Liver (tissue), 9 donors: ENCODE measurements around the gene SMIM14. TPM values are rescaled to one million over a fixed set of nuclear protein-coding genes. Genes with fewer than 3 reads are reported as not detected.

Experiments
- DNase-seq: peaks from one replicate; pipeline ENCODE4 v3.0.0-alpha.2; 2017; ENCODE audit warnings: low spot score
- H3K27ac ChIP-seq, 2 donors: one replicate each; pipeline ENCODE4 v1.7.0; 2013; ENCODE audit warnings: inconsistent platforms in 2 of 2, low read length in 2 of 2, control low read depth in 1 of 2, low read depth in 1 of 2, mild to moderate bottlenecking in 1 of 2
- H3K27me3 ChIP-seq, 4 donors: one replicate each; pipeline versions ENCODE4 v1.6.1 to v1.7.0; 2013; ENCODE audit warnings: low read length in 3 of 4, inconsistent platforms in 1 of 4, mild to moderate bottlenecking in 1 of 4, moderate library complexity in 1 of 4; ENCODE audit not compliant: control insufficient read depth in 4 of 4, insufficient read depth in 4 of 4
- H3K36me3 ChIP-seq, 4 donors: one replicate each; pipeline versions ENCODE4 v1.6.1 to v1.7.0; 2013; ENCODE audit warnings: low read length in 3 of 4, mild to moderate bottlenecking in 3 of 4, low read depth in 1 of 4, moderate library complexity in 1 of 4; ENCODE audit not compliant: control insufficient read depth in 4 of 4, insufficient read depth in 3 of 4
- H3K4me1 ChIP-seq, 4 donors: one replicate each; pipeline versions ENCODE4 v1.6.1 to v1.7.0; 2013; ENCODE audit warnings: low read length in 3 of 4, mild to moderate bottlenecking in 3 of 4, moderate library complexity in 1 of 4; ENCODE audit not compliant: control insufficient read depth in 4 of 4, insufficient read depth in 4 of 4
- H3K4me3 ChIP-seq, 3 donors: one replicate each; pipeline versions ENCODE4 v1.6.1 to v1.7.0; 2013; ENCODE audit warnings: low read length in 3 of 3, control low read depth in 1 of 3, low read depth in 1 of 3, mild to moderate bottlenecking in 1 of 3
- H3K9ac ChIP-seq, 2 donors: one replicate each; pipeline ENCODE4 v1.7.0; 2013; ENCODE audit warnings: low read length in 2 of 2, mild to moderate bottlenecking in 2 of 2, moderate library complexity in 2 of 2, control low read depth in 1 of 2, low read depth in 1 of 2
- H3K9me3 ChIP-seq, 4 donors: one replicate each; pipeline versions ENCODE4 v1.6.1 to v1.7.0; 2013; ENCODE audit warnings: low read length in 3 of 4; ENCODE audit not compliant: control insufficient read depth in 4 of 4
- HNF4A ChIP-seq, 2 donors: conservative IDR thresholded peaks; 2 replicates each; pipeline ENCODE4 v1.6.1; 2016; ENCODE audit warnings: antibody characterized with exemption in 2 of 2, mild to moderate bottlenecking in 2 of 2
- JUND ChIP-seq, 2 donors: IDR thresholded peaks; 2 replicates each; pipeline ENCODE4 v1.6.1; 2016; ENCODE audit warnings: antibody characterized with exemption in 2 of 2
- RAD21 ChIP-seq, 2 donors: IDR thresholded peaks; 2 replicates each; pipeline ENCODE4 v1.6.1; 2016; ENCODE audit warnings: antibody characterized with exemption in 2 of 2, mild to moderate bottlenecking in 2 of 2
- RXRA ChIP-seq, 2 donors: IDR thresholded peaks; 2 replicates each; pipeline ENCODE4 v1.6.1; 2017 to 2018; ENCODE audit warnings: antibody characterized with exemption in 2 of 2, mild to moderate bottlenecking in 1 of 2
- SP1 ChIP-seq: IDR thresholded peaks from 2 replicates; pipeline ENCODE4 v1.6.1; 2018; ENCODE audit warnings: antibody characterized with exemption, mild to moderate bottlenecking
- TAF1 ChIP-seq: conservative IDR thresholded peaks from 2 replicates; pipeline ENCODE4 v1.6.1; 2016; ENCODE audit warnings: antibody characterized with exemption, mild to moderate bottlenecking
- WGBS: extraction: QIAGEN DNeasy Blood & Tissue Kit; methylation state at CpG from one replicate; pipeline ENCODE4 v1.1.7; 2013; 5-methylcytosine and 5-hydroxymethylcytosine counted together
- polyA plus RNA-seq, 2 donors: library from polyadenylated mRNA; stranded (reverse) in 1 of 2; unstranded in 1 of 2; fragments of 200-250 nt in 1 of 2; fragments of >200 nt in 1 of 2; fragmentation: Nextera tagmentation in 1 of 2; extraction: Ambion mirVana in 1 of 2; gene quantifications; one replicate each; pipeline versions ENCODE4 v1.2.1 to v1.2.3, GENCODE V29; 2013 to 2015
- total RNA-seq, 2 donors: library from RNA; depleted of rRNA; stranded (reverse); fragments of >200 nt; gene quantifications; one replicate each; pipeline ENCODE4 v1.2.3, GENCODE V29; 2014
- TF ChIP-seq, protein P1 (sequence below): IDR thresholded peaks from 2 replicates; pipeline ENCODE4 v1.6.1; 2016; ENCODE audit warnings: antibody characterized with exemption, mild to moderate bottlenecking
- TF ChIP-seq, protein P2 (sequence below): IDR thresholded peaks from 2 replicates; pipeline ENCODE4 v1.6.1; 2016; ENCODE audit warnings: antibody characterized with exemption
- TF ChIP-seq, protein P3 (sequence below): fragments of 150-350 bp; IDR thresholded peaks from 2 replicates; pipeline ENCODE4 v1.5.1; 2017; ENCODE audit warnings: improper control_type of control experiment, low read depth, low read length; ENCODE audit not compliant: missing input control
- TF ChIP-seq, protein P4 (sequence below): IDR thresholded peaks from 2 replicates; pipeline ENCODE4 v1.6.1; 2016; ENCODE audit warnings: antibody characterized with exemption
- donor health status: healthy.
- donor health status: healthy.
- donor health status: healthy.
- donor health status: healthy.
- donor health status: healthy.

Gene SMIM14
- total and polyA plus RNA-seq, 4 donors = 21.1 to 311 (median 91.6) TPM

DNA sequence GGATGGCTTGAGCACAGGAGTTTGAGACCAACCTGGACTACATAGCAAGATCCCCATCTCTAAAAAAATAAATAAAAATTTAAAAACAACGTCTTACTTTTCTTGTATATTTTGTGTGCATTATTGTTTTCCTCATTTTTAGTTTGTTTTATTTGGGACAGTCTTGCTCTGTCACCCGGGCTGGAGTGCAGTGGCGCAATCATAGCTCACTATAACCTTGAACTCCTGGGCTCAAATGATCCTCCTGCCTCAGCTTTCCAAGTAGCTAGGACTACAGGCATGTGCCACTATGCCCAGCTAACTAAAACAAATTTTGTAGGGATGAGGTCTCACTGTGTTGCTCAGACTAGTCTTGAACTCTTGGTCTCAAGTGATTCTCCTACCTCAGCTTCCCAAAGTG is 9.5 kb upstream of the SMIM14 start (continued):
- TF ChIP-seq, protein P1, sequence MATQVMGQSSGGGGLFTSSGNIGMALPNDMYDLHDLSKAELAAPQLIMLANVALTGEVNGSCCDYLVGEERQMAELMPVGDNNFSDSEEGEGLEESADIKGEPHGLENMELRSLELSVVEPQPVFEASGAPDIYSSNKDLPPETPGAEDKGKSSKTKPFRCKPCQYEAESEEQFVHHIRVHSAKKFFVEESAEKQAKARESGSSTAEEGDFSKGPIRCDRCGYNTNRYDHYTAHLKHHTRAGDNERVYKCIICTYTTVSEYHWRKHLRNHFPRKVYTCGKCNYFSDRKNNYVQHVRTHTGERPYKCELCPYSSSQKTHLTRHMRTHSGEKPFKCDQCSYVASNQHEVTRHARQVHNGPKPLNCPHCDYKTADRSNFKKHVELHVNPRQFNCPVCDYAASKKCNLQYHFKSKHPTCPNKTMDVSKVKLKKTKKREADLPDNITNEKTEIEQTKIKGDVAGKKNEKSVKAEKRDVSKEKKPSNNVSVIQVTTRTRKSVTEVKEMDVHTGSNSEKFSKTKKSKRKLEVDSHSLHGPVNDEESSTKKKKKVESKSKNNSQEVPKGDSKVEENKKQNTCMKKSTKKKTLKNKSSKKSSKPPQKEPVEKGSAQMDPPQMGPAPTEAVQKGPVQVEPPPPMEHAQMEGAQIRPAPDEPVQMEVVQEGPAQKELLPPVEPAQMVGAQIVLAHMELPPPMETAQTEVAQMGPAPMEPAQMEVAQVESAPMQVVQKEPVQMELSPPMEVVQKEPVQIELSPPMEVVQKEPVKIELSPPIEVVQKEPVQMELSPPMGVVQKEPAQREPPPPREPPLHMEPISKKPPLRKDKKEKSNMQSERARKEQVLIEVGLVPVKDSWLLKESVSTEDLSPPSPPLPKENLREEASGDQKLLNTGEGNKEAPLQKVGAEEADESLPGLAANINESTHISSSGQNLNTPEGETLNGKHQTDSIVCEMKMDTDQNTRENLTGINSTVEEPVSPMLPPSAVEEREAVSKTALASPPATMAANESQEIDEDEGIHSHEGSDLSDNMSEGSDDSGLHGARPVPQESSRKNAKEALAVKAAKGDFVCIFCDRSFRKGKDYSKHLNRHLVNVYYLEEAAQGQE = peak; percentile 61

DNA sequence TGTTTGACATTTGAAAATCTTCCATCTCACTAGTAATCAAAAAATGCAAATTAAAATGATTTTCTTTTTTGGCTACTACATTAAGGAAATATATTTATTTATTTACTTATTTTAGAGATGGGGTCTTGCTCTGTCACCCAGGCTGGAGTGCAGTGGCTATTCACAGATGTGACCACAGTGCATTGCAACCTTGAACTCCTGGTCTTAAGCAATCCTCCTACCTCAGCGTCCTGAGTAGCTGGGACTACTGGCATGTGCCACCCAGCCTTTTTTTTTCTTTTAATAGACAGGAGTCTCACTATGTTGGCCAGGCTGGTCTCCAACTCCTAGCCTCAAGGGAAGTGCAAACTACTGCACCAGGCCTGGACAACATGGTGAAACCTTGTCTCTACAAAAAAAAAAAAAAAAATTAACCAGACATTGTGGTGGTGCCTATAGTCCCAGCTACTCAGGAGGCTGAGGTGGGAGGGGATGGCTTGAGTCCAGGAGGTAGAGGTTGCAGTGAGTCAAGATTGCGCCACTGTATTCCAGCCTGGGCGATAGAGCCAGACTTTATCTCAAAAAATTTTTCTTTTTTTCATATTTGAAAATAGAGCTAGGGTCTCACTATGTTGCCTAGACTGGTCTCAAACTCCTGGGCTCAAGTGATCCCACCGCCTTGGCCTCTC is 4.4 kb upstream of the SMIM14 start:
- no peak for DNase-seq
- TF ChIP-seq HNF4A (conservative IDR thresholded peaks at IDR 0.05) (peak in 1 of 2 donors; percentile 41), RXRA (IDR thresholded peaks at IDR 0.05) (peak; percentile 21 to 32)
- TF ChIP-seq, protein P2, sequence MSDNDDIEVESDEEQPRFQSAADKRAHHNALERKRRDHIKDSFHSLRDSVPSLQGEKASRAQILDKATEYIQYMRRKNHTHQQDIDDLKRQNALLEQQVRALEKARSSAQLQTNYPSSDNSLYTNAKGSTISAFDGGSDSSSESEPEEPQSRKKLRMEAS = no peak
- TF ChIP-seq, protein P3, sequence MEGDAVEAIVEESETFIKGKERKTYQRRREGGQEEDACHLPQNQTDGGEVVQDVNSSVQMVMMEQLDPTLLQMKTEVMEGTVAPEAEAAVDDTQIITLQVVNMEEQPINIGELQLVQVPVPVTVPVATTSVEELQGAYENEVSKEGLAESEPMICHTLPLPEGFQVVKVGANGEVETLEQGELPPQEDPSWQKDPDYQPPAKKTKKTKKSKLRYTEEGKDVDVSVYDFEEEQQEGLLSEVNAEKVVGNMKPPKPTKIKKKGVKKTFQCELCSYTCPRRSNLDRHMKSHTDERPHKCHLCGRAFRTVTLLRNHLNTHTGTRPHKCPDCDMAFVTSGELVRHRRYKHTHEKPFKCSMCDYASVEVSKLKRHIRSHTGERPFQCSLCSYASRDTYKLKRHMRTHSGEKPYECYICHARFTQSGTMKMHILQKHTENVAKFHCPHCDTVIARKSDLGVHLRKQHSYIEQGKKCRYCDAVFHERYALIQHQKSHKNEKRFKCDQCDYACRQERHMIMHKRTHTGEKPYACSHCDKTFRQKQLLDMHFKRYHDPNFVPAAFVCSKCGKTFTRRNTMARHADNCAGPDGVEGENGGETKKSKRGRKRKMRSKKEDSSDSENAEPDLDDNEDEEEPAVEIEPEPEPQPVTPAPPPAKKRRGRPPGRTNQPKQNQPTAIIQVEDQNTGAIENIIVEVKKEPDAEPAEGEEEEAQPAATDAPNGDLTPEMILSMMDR = no peak
- H3K4me3 ChIP-seq = no peak overlapping the region
- H3K4me1 ChIP-seq = peaks cover 7 to 30% (median 22%) of the 10 kb centered on the region in 4 donors
- H3K27me3 ChIP-seq = no peaks in the 10 kb centered on the region
- whole genome bisulfite sequencing = 58% methylated on average over 4 of the region's 4 CpGs
- peak overlapping the region in 1 of 2 donors; percentile 26 for H3K27ac ChIP-seq
- H3K9ac ChIP-seq = no peak overlapping the region
- H3K9me3 ChIP-seq = no peaks in the 10 kb centered on the region
- no peaks in the 10 kb centered on the region for H3K36me3 ChIP-seq

DNA sequence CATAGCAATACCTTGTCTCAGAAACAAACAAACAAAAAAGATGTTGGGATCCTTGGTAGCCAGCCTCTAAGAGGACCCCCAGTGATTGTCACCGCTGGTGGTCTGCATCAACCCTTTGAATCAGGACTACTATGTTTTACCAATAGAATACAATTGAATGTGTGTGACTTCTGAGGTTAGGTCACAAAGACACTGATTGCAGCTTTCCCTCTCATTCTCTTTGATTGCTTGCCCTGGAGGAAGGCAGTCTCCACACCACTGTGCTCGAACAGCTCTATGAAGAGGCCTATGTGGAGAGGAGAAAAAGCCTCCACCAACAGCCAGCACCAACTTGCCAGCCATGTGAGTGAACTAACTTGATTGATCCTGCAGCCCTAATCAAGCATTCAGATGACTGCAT is 2.8 kb upstream of the SMIM14 start:
- H3K9ac ChIP-seq = no peak overlapping the region
- TF ChIP-seq, protein P1 = no peak
- TF ChIP-seq TAF1 (no peak), HNF4A (conservative IDR thresholded peaks at IDR 0.05) (no peak), JUND (IDR thresholded peaks at IDR 0.05) (no peak), SP1 (no peak), RAD21 (IDR thresholded peaks at IDR 0.05) (no peak)
- TF ChIP-seq, protein P3 = no peak
- TF ChIP-seq, protein P4, sequence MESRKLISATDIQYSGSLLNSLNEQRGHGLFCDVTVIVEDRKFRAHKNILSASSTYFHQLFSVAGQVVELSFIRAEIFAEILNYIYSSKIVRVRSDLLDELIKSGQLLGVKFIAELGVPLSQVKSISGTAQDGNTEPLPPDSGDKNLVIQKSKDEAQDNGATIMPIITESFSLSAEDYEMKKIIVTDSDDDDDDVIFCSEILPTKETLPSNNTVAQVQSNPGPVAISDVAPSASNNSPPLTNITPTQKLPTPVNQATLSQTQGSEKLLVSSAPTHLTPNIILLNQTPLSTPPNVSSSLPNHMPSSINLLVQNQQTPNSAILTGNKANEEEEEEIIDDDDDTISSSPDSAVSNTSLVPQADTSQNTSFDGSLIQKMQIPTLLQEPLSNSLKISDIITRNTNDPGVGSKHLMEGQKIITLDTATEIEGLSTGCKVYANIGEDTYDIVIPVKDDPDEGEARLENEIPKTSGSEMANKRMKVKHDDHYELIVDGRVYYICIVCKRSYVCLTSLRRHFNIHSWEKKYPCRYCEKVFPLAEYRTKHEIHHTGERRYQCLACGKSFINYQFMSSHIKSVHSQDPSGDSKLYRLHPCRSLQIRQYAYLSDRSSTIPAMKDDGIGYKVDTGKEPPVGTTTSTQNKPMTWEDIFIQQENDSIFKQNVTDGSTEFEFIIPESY = no peak
- 95% methylated on average over 2 of the region's 2 CpGs for WGBS
- no peaks in the 10 kb centered on the region for H3K9me3 ChIP-seq
- no peak overlapping the region for H3K4me3 ChIP-seq
- no peaks in the 10 kb centered on the region for H3K36me3 ChIP-seq
- no peak overlapping the region for H3K27ac ChIP-seq
- peaks cover 4 to 24% (median 19%) of the 10 kb centered on the region in 4 donors for H3K4me1 ChIP-seq
- no peaks in the 10 kb centered on the region for H3K27me3 ChIP-seq
- no peak for DNase-seq
